ENCODE results near the gene TMEM221. TPM values are rescaled to one million over a fixed set of nuclear protein-coding genes. Genes with fewer than 3 reads are reported as not detected.

The TMEM221 gene
- total and polyA plus RNA-seq, 9 of the 15 experiments (the other 6 are each of a cell fraction or from before 2014, with no cell fraction given) = 0.06 to 0.35 TPM; not detected in 7

DNA sequence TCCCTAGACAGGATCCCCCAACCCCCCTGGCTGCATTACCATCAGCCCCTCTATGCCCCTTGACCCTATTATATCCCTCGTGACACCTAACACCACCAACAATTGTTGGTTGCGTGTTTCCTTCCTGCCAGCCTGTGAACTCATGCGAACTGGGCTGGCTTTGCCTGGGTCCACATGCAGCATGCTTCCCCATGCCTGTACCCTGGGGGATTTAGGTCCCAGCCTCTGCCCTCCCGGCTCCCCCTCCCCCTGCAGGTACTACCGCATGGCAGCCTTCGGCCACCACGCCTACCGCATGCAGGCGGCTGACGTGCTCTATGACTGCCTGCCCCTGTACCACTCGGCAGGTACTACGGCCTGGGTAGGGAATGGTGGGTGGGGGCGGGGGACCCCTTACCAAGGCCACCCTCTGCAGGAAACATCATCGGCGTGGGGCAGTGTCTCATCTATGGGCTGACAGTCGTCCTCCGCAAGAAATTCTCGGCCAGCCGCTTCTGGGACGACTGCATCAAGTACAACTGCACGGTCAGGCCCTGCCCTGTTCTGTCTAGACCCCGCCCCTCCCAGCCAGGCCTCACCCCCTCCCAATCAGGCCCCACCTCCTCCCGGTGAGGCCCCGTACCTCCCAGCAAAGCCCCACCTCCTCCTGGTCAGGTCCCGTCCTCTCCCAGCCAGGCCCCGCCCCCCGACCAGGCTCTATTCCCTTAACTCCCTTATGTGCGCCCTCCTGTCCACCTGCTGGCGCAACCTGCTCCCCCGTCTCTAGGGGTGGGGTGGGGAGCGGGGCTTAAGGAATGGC lies 40.3 kb upstream of the TMEM221 start (continued):
- peak; percentile 95 for TF ChIP-seq MAX (CRISPR knock-in tag; IDR thresholded peaks at IDR 0.05)
- TF ChIP-seq MYNN (IDR thresholded peaks at IDR 0.05) = no peak
- TF ChIP-seq MYNN (CRISPR knock-in tag; IDR thresholded peaks at IDR 0.05) = no peak
- no peak for TF ChIP-seq ZNF780A (CRISPR knock-in tag; IDR thresholded peaks at IDR 0.05)
- TF ChIP-seq FOSL1 (tag; conservative IDR thresholded peaks at IDR 0.05) = no peak
- TF ChIP-seq PRPF4 (IDR thresholded peaks at IDR 0.05; ENCODE audit: insufficient read depth, low read depth, low read length, poor library complexity, severe bottlenecking) = no peak
- no peak for TF ChIP-seq PPARD (CRISPR knock-in tag; IDR thresholded peaks at IDR 0.05)
- 0 out of 2 replicates have a peak, but pooled peaks have one; percentile 44 for TF ChIP-seq POLR2A (conservative IDR thresholded peaks at IDR 0.05)
- TF ChIP-seq SIN3A (IDR thresholded peaks at IDR 0.05; ENCODE audit: borderline replicate concordance in 2 of 2, control insufficient read depth in 1 of 2, low read depth in 2 of 2, low read length in 2 of 2) = 0 out of 4 replicates have a peak, but pooled peaks of 1 of the 2 experiments have one; percentile 46
- TF ChIP-seq SNIP1 (IDR thresholded peaks at IDR 0.05; ENCODE audit: low read depth) = no peak
- TF ChIP-seq NONO (IDR thresholded peaks at IDR 0.05; ENCODE audit: low read depth in 2 of 2, low read length in 1 of 2) = no peak
- TF ChIP-seq ZNF57 (CRISPR knock-in tag; IDR thresholded peaks at IDR 0.05) = no peak
- TF ChIP-seq, protein P1, sequence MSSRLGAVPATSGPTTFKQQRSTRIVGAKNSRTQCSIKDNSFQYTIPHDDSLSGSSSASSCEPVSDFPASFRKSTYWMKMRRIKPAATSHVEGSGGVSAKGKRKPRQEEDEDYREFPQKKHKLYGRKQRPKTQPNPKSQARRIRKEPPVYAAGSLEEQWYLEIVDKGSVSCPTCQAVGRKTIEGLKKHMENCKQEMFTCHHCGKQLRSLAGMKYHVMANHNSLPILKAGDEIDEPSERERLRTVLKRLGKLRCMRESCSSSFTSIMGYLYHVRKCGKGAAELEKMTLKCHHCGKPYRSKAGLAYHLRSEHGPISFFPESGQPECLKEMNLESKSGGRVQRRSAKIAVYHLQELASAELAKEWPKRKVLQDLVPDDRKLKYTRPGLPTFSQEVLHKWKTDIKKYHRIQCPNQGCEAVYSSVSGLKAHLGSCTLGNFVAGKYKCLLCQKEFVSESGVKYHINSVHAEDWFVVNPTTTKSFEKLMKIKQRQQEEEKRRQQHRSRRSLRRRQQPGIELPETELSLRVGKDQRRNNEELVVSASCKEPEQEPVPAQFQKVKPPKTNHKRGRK (tag; IDR thresholded peaks at IDR 0.05) = no peak
- TF ChIP-seq ZNF3 (CRISPR knock-in tag; IDR thresholded peaks at IDR 0.05) = no peak
- TF ChIP-seq ATF4 (CRISPR knock-in tag; IDR thresholded peaks at IDR 0.05) = no peak
- TF ChIP-seq VEZF1 (CRISPR knock-in tag; IDR thresholded peaks at IDR 0.05) = peak; percentile 59
- peak; percentile 54; the same call in 1 of the 2 replicates for TF ChIP-seq EP400 (IDR thresholded peaks at IDR 0.05)
- no peak for TF ChIP-seq ZNF239 (CRISPR knock-in tag; IDR thresholded peaks at IDR 0.05)
- TF ChIP-seq TFAM (CRISPR knock-in tag; conservative IDR thresholded peaks at IDR 0.05) = no peak
- 0 out of 2 replicates have a peak, but pooled peaks have one; percentile 34 for TF ChIP-seq CREM (IDR thresholded peaks at IDR 0.05; ENCODE audit: low read depth)

All from K562 (cell line).